ENCODE results near the gene DNASE2.
"Not testable (repeated sequence)": the region's sequence is repeated elsewhere in the genome, so short reads cannot be mapped to it uniquely, and the experiment has no call there.

The DNASE2 gene, protein sequence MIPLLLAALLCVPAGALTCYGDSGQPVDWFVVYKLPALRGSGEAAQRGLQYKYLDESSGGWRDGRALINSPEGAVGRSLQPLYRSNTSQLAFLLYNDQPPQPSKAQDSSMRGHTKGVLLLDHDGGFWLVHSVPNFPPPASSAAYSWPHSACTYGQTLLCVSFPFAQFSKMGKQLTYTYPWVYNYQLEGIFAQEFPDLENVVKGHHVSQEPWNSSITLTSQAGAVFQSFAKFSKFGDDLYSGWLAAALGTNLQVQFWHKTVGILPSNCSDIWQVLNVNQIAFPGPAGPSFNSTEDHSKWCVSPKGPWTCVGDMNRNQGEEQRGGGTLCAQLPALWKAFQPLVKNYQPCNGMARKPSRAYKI

DNA sequence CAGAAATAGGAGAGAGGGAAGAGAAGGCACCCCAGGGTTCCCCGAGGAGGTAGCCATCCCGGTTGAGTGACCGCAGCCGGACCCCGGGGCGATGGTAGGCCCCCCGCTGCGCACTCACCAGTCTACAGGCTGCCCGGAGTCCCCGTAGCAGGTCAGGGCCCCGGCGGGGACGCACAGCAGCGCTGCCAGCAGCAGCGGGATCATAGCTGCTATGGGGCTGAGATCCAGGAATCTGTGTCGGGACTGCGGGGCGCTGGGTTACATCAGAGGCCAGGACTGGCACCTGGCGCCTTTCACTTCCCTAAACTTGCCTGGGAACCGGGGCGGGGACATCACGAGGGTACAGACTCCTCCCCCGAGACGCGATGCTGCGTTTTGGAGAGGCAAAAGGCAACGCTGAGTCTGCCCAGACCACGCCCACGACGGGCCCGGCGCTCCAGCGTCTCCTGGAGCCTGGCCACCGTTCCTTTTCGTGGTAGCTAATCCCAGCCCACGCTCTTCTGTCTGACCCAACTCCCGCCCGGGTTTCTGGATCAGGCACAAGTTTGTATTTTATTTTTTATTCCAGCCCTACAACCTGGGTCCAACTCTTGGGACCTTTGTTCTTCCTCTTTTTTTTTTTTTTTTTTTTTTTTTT is at the start of gene DNASE2:
Gene DNASE2, minus strand, starts transcription at position 278 of the 637 bp plus-strand sequence. Its CDS starts 74 bp downstream, at position 204.
- DNase-seq: peak; percentile 78

DNA sequence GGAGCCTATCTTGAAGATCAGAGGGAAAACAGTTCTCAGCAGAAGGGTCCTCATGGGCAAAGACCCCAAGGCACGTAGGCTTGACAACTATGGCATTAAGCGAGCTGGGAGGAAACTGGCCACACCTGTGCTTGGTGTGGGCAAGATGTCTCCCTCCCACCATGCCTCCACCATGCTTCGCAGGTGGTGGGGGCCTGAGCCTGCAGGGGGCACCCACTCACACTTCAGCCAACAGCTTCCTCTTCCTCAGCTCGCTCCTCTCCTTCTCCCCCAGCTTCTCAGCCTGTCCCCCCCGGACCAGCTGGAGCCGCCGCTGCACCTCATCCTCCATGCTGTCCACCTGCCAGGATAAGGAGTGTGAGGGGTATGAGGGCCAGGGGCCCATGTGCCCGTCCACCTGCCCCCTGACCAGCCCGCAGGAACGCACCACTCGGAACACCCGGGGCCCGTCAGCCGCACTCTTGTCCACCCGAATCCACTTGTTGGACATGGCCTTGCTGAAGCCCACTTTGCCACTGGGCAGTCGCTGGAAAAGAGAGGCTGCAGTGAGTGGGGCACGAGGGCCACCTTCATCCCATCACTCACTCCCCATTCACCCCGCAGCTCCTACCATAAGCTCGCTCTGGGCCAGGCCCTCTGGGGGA is 48.9 kb upstream of the DNASE2 start:
- no peak for DNase-seq

DNA sequence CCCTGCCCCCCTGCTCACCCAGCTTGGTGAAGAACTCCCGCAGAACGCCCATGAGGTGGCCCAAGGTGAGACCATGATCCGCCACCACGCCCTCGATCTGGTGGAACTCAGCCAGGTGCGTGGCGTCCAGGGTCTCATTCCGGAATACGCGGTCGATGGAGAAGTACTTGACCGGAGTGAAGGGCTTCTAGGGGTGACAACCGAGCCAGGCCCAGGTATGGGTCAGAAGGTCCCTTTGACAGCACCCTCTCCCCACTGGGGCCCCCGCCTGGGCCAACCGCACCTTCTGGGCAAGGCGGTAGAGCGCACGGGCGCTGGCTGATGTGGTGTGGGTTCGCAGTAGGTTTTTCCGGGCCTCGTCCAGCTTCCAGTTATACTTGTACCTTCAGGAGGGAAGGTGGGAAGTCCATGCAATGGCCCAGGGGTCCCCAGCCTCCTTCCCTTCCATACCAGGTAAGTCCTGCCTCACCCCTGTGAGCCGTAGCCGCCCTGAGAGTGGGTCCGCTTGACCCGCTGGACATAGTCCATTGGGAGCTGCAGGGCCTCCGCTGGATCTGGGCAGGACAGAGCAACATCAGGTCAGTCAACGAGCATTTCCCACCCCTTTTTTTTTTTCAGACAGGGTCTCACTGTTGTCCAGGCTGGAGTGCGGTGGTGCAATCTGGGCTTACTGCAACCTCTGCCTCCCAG is 43.5 kb upstream of the DNASE2 start:
- DNase-seq: no peak

DNA sequence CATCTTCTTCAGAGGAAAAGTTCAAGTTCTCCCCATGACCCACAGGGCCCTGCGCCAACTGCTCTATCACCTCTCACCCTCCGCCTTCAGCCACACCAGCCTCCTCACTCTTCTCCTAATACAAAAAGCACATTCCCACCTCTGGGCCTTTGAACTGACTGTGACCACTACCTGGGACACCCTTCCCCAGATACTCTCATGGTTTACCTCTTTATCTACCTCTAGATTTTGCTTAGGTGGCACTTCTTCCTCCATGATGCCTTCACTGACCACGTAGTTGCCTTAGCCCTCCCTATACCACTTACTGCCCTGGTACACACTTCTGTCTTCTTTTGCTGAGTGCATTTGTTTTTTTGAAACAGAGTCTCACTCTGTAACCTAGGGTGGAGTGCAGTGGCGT is 41.7 kb upstream of the DNASE2 start:
- DNase-seq: no peak

DNA sequence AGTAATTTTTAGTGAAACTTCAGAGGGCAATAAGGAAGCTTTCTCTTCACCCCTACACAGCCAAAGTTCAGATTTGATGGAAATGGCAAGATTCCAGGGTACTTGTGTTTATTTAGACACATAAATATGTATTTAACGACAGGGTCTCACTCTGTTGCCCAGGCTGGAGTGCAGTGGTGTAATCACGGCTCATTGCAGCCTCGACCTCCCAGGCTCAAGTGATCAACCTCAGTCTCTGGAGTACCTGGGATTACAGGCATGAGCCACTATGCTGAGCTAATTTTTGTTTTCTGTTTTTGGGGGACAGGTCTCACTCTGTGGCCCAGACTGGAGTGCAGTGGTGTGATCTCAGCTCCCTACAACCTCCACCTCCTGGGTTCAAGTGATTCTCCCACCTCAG is 39.8 kb upstream of the DNASE2 start:
- DNase-seq: no peak

DNA sequence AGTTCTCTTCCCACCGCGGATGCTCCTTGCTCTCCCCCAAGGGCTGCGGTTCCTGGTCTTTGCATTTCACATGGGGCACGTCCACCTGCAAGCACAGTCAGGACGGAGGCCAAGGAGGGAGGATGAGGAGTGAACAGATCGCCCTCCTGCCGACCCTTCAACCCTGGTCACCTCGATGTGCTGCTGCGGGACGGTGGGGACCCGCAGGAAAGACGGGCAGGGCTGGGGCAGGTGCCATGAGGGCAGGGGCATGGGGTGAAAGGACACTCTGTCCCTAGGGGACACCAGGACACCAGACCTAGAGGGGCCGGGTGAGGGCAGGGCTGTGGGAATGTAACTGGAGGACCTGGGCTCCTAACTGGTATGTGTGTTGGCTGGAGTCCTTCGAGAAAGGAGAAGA is 37.0 kb upstream of the DNASE2 start:
- no peak for DNase-seq

DNA sequence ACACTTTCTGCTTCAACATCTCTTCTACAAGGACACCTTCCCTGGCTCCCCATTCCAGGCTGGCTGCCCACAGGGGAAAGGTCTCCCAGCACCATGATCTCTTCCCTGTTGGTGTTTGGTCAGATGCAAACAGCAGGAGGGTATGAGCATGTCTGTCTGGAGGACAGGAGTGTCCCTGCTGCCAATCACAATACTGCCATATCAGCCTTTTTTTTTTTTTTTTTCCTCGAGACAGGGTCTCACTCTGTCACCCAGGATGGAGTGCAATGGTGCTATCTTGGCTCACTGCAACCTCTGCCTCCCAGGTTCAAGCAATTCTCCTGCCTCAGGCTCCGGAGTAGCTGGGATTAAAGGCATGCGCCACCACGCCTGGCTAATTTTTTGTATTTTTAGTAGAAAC is 34.6 kb upstream of the DNASE2 start:
- not testable (repeated sequence) for DNase-seq

DNA sequence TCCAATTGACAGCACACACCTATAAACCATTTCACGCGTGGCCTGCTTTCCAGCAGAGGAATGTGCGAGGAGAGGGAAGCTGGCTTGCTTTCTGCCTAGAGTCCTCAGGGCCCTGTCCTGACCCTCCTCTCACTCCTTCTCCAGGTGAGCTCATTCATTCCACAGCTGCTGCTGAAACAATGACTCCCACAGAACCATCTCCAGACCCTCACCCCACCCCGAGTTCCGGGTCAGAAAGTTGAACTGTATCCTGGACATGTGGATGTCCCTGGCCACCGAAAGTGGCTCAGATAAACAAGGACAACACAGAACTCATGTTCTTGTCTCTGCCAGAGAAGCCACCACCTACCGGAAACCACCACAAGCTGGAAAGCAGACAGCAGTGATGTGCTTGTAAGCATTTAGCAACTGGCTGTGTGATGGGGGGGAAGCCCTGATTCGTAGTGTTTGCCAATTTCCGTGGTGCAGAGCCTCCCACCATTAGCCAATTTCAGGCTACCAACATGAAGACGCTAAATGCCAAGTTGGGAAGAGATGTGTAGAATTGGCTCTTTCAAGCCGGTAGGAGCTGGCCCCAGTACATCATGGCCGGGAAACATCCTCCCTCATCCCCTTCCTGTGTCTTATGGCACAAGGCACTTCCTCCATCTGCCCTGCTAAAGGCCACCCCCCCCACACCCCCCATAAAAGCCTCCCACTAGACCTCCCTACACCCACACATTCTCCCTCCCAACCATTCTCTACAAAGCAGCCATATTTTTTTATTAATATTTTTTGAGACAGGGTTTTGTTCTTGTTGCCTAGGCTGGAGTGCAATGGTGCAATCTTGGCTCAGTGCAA is 32.8 kb upstream of the DNASE2 start:
- DNase-seq: peak; percentile 38

DNA sequence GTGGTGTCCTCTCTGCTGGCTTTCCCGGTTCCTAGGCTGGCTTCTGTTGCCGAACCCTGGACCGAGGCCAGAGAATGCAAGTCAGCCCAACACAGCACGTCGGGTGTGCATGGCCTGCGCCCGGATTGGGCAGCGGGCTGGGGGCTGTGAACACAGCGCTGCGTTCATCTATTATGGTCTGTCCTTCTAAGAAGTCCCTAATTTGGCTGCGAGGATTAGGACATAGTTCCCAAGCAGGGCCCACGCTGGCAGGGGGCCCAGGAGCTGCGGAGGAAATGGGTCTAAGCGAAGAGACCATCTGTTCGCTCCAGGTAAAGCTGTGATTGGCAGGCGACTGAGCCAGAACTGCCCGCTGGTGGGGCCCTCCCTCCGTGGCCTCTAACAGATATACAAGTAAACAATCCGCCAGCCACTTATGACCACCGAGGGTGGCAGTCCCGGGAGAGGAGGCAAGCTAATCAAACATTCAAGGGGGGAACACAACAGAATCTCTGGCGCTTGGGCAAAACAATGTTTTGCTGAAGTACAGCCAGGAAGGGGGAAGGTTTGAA is 31.8 kb upstream of the DNASE2 start:
- no peak for DNase-seq

DNA sequence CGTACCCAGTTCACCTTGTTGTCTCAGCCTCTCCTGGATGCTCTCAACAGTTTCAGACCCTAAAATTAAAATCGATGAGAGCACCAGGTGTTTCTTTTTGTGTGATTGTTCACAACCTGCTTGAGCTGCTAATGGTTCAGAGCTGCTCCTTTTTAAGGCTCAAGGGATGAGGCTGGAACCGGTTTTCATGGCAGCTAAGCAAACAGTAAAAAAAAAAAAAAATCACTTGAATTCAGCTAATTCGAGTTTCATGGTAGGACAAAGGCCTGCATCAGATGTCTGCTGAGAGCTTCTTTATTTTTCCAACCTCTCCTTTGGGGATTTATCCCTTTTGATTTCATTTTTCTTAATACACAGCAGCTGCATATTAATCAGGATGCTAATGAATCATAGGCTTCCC is 31.3 kb upstream of the DNASE2 start:
- no peak for DNase-seq

DNA sequence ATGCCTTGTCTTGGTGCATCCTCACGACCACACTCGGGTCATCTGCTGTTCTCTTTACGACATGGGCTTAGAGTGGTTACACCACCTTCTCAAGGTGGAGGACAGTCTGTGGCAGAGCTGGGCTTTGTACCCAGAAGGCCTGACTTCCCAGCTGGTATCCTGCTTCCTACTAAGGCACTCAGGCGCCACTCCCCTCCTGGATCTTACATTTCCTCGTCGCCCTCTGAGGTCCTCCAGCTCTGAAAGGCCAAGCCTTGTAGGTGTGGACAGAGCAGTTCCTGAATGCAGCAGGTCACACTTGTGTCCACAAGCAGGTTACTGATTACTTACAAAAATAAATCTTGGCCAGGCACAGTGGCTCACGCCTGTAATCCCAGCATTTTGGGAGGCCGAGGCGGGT is 25.9 kb upstream of the DNASE2 start:
- DNase-seq: no peak

DNA sequence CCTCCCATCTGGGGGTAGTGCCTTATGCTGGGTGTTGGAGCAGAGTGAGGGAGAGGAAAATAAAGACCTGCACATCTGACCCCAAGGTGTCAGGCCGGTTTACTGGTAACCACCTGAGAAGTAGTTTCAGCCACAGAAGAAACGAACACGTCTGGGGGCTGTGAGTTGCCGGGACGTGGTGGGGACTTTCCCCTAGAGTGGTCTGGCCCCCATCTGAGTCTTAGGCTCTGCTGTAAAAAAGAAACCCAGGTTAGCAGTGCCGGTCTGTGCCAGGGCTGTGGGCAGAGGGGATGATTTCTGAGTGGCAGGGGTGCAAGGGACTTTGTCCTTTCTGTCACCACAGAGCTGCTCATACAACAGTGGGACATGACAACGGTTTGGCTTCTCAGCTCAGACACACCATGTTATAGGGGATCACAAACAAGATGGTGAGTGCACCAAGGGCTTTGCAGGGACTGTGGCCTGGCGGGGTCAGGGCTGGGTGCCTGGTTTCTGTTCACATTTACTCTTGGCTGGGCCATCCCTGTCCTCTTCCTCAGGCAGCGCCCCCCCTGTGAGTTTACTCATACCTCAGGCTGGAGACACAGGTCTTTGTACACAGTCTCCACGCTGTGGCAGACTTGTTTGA is 18.8 kb upstream of the DNASE2 start:
- no peak for DNase-seq

DNA sequence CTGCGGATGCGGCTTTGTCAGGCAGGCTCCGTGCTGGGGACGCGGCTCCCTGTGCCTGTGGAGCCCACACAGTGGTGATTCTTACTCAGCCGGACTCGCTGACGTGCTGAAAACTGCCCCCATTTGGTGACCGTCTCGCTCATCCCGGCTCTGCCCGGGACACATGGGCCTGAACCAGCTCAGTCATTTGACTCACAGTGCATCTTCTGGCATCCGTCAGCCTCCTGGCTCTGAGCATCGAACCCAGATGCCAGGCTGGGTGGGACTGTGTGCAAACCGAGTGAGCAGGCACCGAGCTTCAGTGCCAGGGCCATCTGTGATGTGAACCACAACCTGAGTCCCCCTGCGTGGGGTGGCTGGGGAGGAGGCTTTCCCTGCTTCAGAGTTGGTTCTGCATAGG is 15.2 kb upstream of the DNASE2 start:
- DNase-seq: no peak

DNA sequence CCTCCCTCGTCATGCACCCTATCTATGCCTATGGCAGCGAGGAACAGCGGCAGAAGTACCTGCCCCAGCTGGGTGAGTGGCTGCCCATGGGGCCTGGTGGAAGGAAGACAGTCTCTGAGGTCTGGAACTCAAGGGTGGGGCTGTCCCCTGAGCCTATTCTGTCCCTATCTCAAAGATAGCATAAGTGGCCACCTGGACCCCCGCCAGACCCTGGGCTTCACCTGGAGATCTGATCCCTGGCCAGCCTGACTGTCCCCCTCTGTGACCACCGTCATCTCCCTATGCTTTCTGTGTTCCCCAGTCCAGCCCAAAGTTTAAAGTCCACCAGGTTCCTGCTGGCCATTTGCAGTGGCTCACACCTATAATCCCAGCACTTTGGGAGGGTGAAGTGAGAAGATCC is 12.3 kb upstream of the DNASE2 start:
- no peak for DNase-seq

DNA sequence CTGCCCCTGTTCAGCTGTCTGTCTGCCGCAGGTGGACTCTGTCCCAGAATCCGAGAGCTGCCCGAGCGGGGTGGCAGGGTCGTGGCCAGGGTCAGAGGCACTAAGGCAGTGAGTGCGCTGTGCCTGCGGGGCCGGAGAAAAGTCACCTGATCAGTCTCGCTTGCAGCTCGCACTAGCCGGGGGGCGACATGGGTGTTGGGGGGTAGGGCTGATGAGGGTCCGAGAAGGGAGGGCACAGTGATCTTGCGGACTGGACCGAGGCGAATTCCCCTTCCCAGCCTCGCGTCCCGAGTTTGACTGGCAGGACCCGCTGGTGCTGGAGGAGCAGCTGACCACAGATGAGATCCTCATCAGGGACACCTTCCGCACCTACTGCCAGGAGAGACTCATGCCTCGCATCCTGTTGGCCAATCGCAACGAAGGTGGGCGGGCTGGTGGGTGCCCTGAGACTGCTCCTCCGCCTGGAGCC is 10.3 kb upstream of the DNASE2 start:
- DNase-seq: no peak

DNA sequence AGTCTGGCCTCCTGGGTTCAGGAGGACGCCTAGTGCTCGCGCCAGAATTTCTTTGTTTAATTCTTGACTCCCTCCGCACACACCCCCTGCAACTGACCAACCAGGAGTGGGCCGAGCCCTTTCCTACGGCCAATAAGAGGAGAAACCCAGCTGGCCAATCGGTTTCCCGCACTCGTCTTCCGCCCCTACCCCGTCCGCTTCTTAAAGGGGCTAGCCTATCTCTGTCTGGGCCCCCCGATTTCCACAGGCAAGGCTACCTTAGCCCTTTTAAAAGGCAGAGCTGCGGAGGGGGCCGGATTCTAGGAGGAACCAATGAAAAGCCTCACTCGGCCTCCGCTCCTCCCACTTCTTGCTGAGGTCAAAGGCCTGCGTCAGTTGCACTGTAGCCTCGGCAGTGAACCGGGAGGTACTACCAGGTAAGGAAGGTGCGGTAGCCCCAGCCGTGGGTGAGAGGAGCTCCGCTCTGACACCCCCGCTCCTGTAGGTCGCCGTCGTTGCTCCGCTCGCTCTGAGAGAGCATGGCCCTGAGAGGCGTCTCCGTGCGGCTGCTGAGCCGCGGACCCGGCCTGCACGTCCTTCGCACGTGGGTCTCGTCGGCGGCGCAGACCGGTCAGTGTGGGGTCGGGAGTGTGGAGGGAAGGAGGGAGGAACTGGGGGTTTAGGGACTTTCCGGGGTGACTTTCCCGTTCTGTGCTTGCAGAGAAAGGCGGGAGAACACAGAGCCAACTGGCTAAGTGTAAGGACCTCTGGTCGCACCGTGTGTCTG is 9.7 kb upstream of the DNASE2 start, which contains the start of gene GCDH:
Gene GCDH, plus strand, starts transcription at position 374 of the 766 bp plus-strand sequence. Its CDS starts 145 bp downstream, at position 519.
- peak; percentile 93 for DNase-seq

DNA sequence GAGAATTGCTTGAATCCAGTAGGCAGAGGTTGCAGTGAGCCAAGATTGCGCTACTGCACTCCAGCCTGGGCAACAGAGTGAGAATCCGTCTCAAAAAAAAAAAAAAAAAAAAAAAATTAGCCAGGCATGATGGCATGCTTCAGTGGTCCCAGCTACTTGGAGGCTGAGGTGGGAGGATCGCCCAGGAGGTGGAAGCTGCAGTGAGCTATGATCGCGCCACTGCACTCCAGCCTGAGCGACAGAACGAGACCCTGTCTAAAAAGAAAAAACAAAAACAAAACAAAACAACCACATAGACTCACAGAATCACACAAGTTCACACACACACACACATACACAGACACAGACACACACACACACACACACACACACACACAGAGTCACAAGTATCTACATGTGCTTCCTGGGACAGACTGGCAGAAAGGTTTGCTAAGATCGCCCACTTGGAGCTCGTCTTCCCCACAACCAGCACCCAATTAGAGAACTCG is 9.1 kb upstream of the DNASE2 start:
- not testable (repeated sequence) for DNase-seq

DNA sequence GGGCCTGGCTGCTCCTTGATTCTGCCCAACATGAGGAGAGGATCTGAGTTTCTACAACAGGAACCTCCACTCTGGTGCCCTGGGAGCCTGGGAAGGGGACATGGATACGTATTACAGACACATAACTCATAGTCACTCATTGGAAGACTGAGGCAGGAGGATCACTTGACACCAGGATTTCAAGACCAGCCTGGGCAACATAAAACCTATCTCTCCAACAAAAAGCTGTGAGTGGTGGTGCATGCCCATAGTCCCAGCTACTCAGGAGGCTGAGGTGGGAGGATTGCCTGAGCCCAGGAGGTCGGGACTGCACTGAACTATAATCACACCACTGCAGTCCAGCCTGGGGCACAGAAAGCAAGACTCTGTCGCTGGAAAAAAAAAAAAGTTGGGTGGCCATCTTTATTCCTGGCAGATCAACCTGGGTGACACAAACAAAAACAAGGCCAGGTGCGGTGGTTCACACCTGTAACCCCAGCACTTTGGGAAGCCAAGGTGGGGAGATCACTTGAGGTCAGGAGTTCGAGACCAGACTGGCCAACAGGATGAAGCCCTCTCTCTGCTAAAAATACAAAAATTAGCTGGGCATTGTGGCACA is 6.9 kb upstream of the DNASE2 start:
- no peak for DNase-seq

DNA sequence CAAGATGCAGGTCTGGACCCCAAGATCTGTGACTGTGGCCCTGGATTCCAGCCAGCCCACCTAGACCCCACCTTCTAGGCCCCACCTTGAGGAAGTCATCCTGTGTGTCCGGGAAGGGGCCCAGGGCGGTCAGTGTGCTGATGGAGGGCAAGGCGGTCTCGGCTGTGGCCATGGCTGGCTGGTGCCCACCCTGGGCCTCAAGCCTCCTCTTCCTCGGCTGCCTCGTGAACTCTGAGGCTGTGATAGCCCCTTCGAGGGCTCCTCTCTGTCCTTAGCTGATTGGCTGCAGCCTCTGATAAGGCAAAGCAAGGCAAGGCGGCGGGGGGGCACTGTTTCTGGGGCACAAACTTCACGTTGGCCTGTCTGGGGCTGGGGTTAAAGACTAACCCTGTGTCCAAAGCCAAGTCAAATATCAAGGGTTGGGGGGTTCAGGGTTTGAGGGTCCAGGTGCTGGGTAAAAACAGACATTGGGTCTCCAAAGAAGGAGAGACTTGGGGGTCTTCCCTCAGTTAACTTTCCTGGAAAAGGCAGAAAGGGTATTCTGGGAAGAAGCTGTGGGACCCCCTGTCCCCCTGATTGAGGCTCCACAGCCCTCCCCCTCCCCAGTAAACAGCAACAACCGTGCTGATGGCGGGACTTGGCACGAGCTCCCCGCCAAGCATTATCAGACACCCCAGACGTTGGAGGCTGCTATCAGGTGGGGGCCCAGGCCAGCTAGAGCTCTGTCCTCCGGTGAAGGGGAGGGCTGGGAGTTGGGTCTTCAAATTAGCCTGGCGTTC is 5.9 kb upstream of the DNASE2 start, which contains the start of gene KLF1:
Gene KLF1, minus strand, starts transcription at position 233 of the 779 bp plus-strand sequence. Its CDS starts 61 bp downstream, at position 172.
- no peak for DNase-seq

Measured in activated CD4-positive, alpha-beta T cell treated with anti-CD3 and anti-CD28 coated beads for 1 hour (primary cell).